Keratinocyte (primary cell): ENCODE results near the gene MYB. TPM values are rescaled to one million over a fixed set of nuclear protein-coding genes. Genes with fewer than 3 reads are reported as not detected.

Experiments
- DNase-seq: peaks from one replicate; pipeline ENCODE4 v3.0.0-alpha.2; 2011; ENCODE audit warnings: low read depth, missing footprints, low spot score
- FAIRE-seq: peaks from 2 replicates; lab custom pipeline; 2011; peaks lifted over from hg19 to GRCh38; lab: Jason Lieb, UNC
- H2AFZ ChIP-seq: 2 replicates; pipeline ENCODE4 v1.6.0; 2012; ENCODE audit warnings: low read length, control low read depth, inconsistent platforms; ENCODE audit not compliant: control insufficient read depth
- H3K27ac ChIP-seq: 2 replicates; pipeline ENCODE4 v1.5.1; 2011; ENCODE audit warnings: low read length; ENCODE audit not compliant: control insufficient read depth, insufficient read depth
- H3K27me3 ChIP-seq: 3 replicates; pipeline ENCODE4 v1.6.0; 2011; ENCODE audit warnings: low read length; ENCODE audit not compliant: control insufficient read depth, insufficient read depth; ENCODE audit errors: extremely low read depth
- H3K36me3 ChIP-seq, 2 experiments: 2 replicates in 1 of 2; 3 replicates in 1 of 2; pipeline ENCODE4 v1.5.1; 2011; ENCODE audit warnings: low read length in 2 of 2, mild to moderate bottlenecking in 1 of 2; ENCODE audit not compliant: control insufficient read depth in 2 of 2, insufficient read depth in 2 of 2; ENCODE audit errors: extremely low read depth in 1 of 2
- H3K4me1 ChIP-seq: 3 replicates; pipeline ENCODE4 v1.5.1; 2011; ENCODE audit warnings: low read length; ENCODE audit not compliant: control insufficient read depth, insufficient read depth; ENCODE audit errors: extremely low read depth
- H3K4me2 ChIP-seq: 3 replicates; pipeline ENCODE4 v1.6.0; 2011; ENCODE audit warnings: low read depth, low read length; ENCODE audit not compliant: control insufficient read depth, insufficient read depth; ENCODE audit errors: extremely low read depth
- H3K4me3 ChIP-seq, 3 experiments: fragments of 200-600 bp in 1 of 3; sonication (generic) in 1 of 3; 2 replicates in 2 of 3; 3 replicates in 1 of 3; pipeline ENCODE4 v1.5.1; 2011 to 2016; ENCODE audit warnings: low read length in 3 of 3, mild to moderate bottlenecking in 3 of 3, control low read depth in 2 of 3, inconsistent platforms in 1 of 3, low read depth in 1 of 3, mixed read lengths in 1 of 3, mixed run types in 1 of 3, moderate library complexity in 1 of 3; ENCODE audit not compliant: control insufficient read depth in 2 of 3, insufficient read depth in 2 of 3; ENCODE audit errors: extremely low read depth in 1 of 3
- H3K79me2 ChIP-seq: 2 replicates; pipeline ENCODE4 v1.6.0; 2012; ENCODE audit warnings: low read length; ENCODE audit not compliant: control insufficient read depth, insufficient read depth
- H3K9ac ChIP-seq: 3 replicates; pipeline ENCODE4 v1.6.0; 2011; ENCODE audit warnings: low read length; ENCODE audit not compliant: control insufficient read depth, insufficient read depth; ENCODE audit errors: extremely low read depth
- H3K9me1 ChIP-seq: 3 replicates; pipeline ENCODE4 v1.6.0; 2011; ENCODE audit warnings: low read length; ENCODE audit not compliant: control insufficient read depth, insufficient read depth; ENCODE audit errors: extremely low read depth
- H3K9me3 ChIP-seq: 2 replicates; pipeline ENCODE4 v1.5.1; 2012; ENCODE audit warnings: low read depth, low read length; ENCODE audit not compliant: control insufficient read depth
- H4K20me1 ChIP-seq: 3 replicates; pipeline ENCODE4 v1.6.0; 2011; ENCODE audit warnings: low read length; ENCODE audit not compliant: control insufficient read depth, insufficient read depth; ENCODE audit errors: extremely low read depth
- EZH2 ChIP-seq: IDR thresholded peaks from one replicate; pipeline ENCODE4 v1.6.1; 2012; ENCODE audit warnings: inconsistent platforms, mild to moderate bottlenecking, low read length, moderate library complexity
- dilution Hi-C: fragments of 300-500 bp; cut with MboI; formaldehyde crosslinking; loops from one replicate; pipeline ENCODE4 v1.7.0; 2020; ENCODE audit warnings: low sequenced_read_pairs; ENCODE audit not compliant: extremely low pct_ligation_motif_present
- polyA plus RNA-seq, 5 experiments: library from polyadenylated mRNA; depleted of rRNA in 3 of 5; stranded (reverse) in 3 of 5; stranded (forward) in 1 of 5; unstranded in 1 of 5; fragments of >200 nt; gene quantifications; 1 replicate in 1 of 5; 2 replicates in 3 of 5; 3 replicates in 1 of 5; pipeline versions ENCODE4 v1.2.1 to v1.2.3, GENCODE V29; 2011 to 2012; ENCODE audit warnings: missing spikeins in 2 of 5, low read depth in 1 of 5, low replicate concordance in 1 of 5
- TF ChIP-seq, protein P1 (sequence below), 3 experiments: IDR thresholded peaks in 1 of 3; conservative IDR thresholded peaks in 1 of 3; optimal IDR thresholded peaks in 1 of 3; 2 replicates in 2 of 3; 3 replicates in 1 of 3; pipeline versions ENCODE3 to v1.5.1; 2011; ENCODE audit warnings: low read length in 3 of 3, mild to moderate bottlenecking in 3 of 3, moderate library complexity in 2 of 3, control low read depth in 1 of 3, inconsistent platforms in 1 of 3; ENCODE audit not compliant: insufficient read depth in 2 of 3; ENCODE audit errors: extremely low read depth in 1 of 3

MYB gene
- polyA plus RNA-seq, 1 donor (not counting 4 experiments of a cell fraction or from before 2014, with no cell fraction given), result 0.04 TPM

GRCh38 chr6:135168766-135169165 is 12.3 kb upstream of the MYB start:
- Histone ChIP-seq H3K9ac (no peak overlapping the region), H3K9me3 (no peaks in the 10 kb centered on the region), H3K27me3 (no peaks in the 10 kb centered on the region), H3K4me3 (no peak overlapping the region), H4K20me1 (no peaks in the 10 kb centered on the region), H3K9me1 (no peaks in the 10 kb centered on the region), H3K36me3 (no peaks in the 10 kb centered on the region), H3K4me1 (no peaks in the 10 kb centered on the region), H3K4me2 (no peak overlapping the region), H3K27ac (no peak overlapping the region), H2AFZ (no peak overlapping the region), H3K79me2 (no peaks in the 10 kb centered on the region)
- TF ChIP-seq, protein P1, sequence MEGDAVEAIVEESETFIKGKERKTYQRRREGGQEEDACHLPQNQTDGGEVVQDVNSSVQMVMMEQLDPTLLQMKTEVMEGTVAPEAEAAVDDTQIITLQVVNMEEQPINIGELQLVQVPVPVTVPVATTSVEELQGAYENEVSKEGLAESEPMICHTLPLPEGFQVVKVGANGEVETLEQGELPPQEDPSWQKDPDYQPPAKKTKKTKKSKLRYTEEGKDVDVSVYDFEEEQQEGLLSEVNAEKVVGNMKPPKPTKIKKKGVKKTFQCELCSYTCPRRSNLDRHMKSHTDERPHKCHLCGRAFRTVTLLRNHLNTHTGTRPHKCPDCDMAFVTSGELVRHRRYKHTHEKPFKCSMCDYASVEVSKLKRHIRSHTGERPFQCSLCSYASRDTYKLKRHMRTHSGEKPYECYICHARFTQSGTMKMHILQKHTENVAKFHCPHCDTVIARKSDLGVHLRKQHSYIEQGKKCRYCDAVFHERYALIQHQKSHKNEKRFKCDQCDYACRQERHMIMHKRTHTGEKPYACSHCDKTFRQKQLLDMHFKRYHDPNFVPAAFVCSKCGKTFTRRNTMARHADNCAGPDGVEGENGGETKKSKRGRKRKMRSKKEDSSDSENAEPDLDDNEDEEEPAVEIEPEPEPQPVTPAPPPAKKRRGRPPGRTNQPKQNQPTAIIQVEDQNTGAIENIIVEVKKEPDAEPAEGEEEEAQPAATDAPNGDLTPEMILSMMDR (optimal IDR thresholded peaks at IDR 0.05 in 1 of 3, IDR thresholded peaks at IDR 0.05 in 1 of 3, conservative IDR thresholded peaks at IDR 0.05 in 1 of 3; ENCODE audit: extremely low read depth in 1 of 3, insufficient read depth in 2 of 3, low read length in 3 of 3), result no peak
- TF ChIP-seq EZH2, result no peak
- DNase-seq (no peak), FAIRE-seq (no peak)
- dilution Hi-C loops, result no loop called here

GRCh38 chr6:135170238-135170637 is 10.9 kb upstream of the MYB start:
- Histone ChIP-seq H3K27ac (no peak overlapping the region), H3K4me1 (no peaks in the 10 kb centered on the region), H3K9me3 (no peaks in the 10 kb centered on the region), H3K9ac (no peak overlapping the region), H3K9me1 (no peaks in the 10 kb centered on the region), H3K4me2 (no peak overlapping the region), H4K20me1 (no peaks in the 10 kb centered on the region), H2AFZ (no peak overlapping the region), H3K36me3 (no peaks in the 10 kb centered on the region), H3K27me3 (no peaks in the 10 kb centered on the region), H3K4me3 (no peak overlapping the region), H3K79me2 (no peaks in the 10 kb centered on the region)
- DNase-seq (no peak), FAIRE-seq (no peak)
- no peak for TF ChIP-seq EZH2
- TF ChIP-seq, protein P1 (optimal IDR thresholded peaks at IDR 0.05 in 1 of 3, IDR thresholded peaks at IDR 0.05 in 1 of 3, conservative IDR thresholded peaks at IDR 0.05 in 1 of 3; ENCODE audit: extremely low read depth in 1 of 3, insufficient read depth in 2 of 3, low read length in 3 of 3), result no peak
- dilution Hi-C loops, result no loop called here
